K562 (cell line): ENCODE data around the gene ZNF582. TPM values are rescaled to one million over a fixed set of nuclear protein-coding genes. Genes with fewer than 3 reads are reported as not detected.

Experiments
- GATAD2A ChIP-seq: fragments of 450-650 bp; IDR thresholded peaks from 2 replicates; pipeline ENCODE4 v1.6.1; 2017
- IFI16 ChIP-seq: fragments of 250-450 bp; sonication (Bioruptor Pico); IDR thresholded peaks from 2 replicates; pipeline ENCODE4 v2.1.2; 2022; ENCODE audit warnings: mild to moderate bottlenecking, inconsistent platforms
- LCOR ChIP-seq: sonication (generic); formaldehyde crosslinking; IDR thresholded peaks from 2 replicates; pipeline ENCODE4 v1.8.0; 2022; ENCODE audit warnings: mild to moderate bottlenecking, missing genetic modification reagents
- MYBL2 ChIP-seq, 2 experiments: fragments of 450-650 bp in 1 of 2; sonication (generic) in 1 of 2; formaldehyde crosslinking in 1 of 2; IDR thresholded peaks; 2 replicates each; pipeline versions ENCODE4 v1.6.1 to v1.8.1; 2017 to 2022; ENCODE audit warnings: borderline replicate concordance in 1 of 2, inconsistent platforms in 1 of 2, low read depth in 1 of 2, mild to moderate bottlenecking in 1 of 2, missing genetic modification reagents in 1 of 2, moderate library complexity in 1 of 2
- RBM17 ChIP-seq: fragments of 200-400 bp; formaldehyde crosslinking; IDR thresholded peaks from 2 replicates; pipeline ENCODE4 v1.6.1; 2017; ENCODE audit warnings: low read depth, mild to moderate bottlenecking, low read length, borderline replicate concordance
- REST ChIP-seq, 2 experiments: fragments of 450-650 bp; formaldehyde crosslinking in 1 of 2; IDR thresholded peaks; 2 replicates each; pipeline versions ENCODE4 v1.4.0 to v1.6.1; 2014 to 2020; ENCODE audit warnings: mild to moderate bottlenecking in 2 of 2, borderline replicate concordance in 1 of 2, low read depth in 1 of 2
- SIX5 ChIP-seq, 2 experiments: IDR thresholded peaks; 2 replicates each; pipeline ENCODE4 v1.6.1; 2011; ENCODE audit warnings: low read length in 2 of 2, borderline replicate concordance in 1 of 2, low read depth in 1 of 2, mild to moderate bottlenecking in 1 of 2, moderate library complexity in 1 of 2; ENCODE audit not compliant: insufficient read depth in 1 of 2
- THRAP3 ChIP-seq: fragments of 450-650 bp; IDR thresholded peaks from 2 replicates; pipeline ENCODE4 v1.6.1; 2016; ENCODE audit warnings: mild to moderate bottlenecking, inconsistent platforms, borderline replicate concordance
- YBX1 ChIP-seq: fragments of 450-650 bp; IDR thresholded peaks from 2 replicates; pipeline ENCODE4 v1.7.1; 2016; ENCODE audit warnings: mild to moderate bottlenecking
- ZNF12 ChIP-seq: sonication (generic); formaldehyde crosslinking; IDR thresholded peaks from 2 replicates; pipeline ENCODE4 v1.4.0; 2020; ENCODE audit warnings: mild to moderate bottlenecking, missing genetic modification reagents
- ZNF592 ChIP-seq: fragments of 450-650 bp; IDR thresholded peaks from 2 replicates; pipeline ENCODE4 v1.6.1; 2017; ENCODE audit warnings: antibody characterized with exemption, mild to moderate bottlenecking
- ZNF696 ChIP-seq: fragments of 250-450 bp; sonication (Bioruptor Pico); conservative IDR thresholded peaks from 2 replicates; pipeline ENCODE4 v1.4.0; 2020; ENCODE audit warnings: mild to moderate bottlenecking, moderate library complexity
- polyA plus RNA-seq, 8 experiments: library from polyadenylated mRNA; depleted of rRNA in 4 of 8; stranded (reverse) in 5 of 8; unstranded in 3 of 8; fragments of >200 nt; fragmentation: Nextera tagmentation in 2 of 8; fragmentation: Illumina TruSeq in 1 of 8; extraction: Ambion mirVana in 2 of 8; extraction: Trizol in 1 of 8; gene quantifications; 2 replicates each; pipeline versions ENCODE4 v1.2.1 to v1.2.3, GENCODE V29; 2011 to 2014; ENCODE audit warnings: inconsistent platforms in 1 of 8, missing spikeins in 1 of 8
- total RNA-seq, 7 experiments: library from RNA; depleted of rRNA in 6 of 7; stranded (reverse); fragments of >200 nt in 6 of 7; fragmentation: Illumina TruSeq in 2 of 7; extraction: Trizol in 2 of 7; gene quantifications; 2 replicates each; pipeline versions ENCODE4 v1.2.1 to v1.2.3, GENCODE V29; 2011 to 2021; ENCODE audit warnings: low replicate concordance in 1 of 7

ZNF582 gene
- total and polyA plus RNA-seq, 9 of the 15 experiments (the other 6 are each of a cell fraction or from before 2014, with no cell fraction given) = 0.72 to 3.3 (median 1.6) TPM

GRCh38 chr19:56403764-56404704 is 10.7 kb upstream of the ZNF582 start, which contains the start of gene ZNF583 (continued):
- TF ChIP-seq ZNF592 (0 out of 2 replicates have a peak, but pooled peaks have one; percentile 50), ZNF12 (CRISPR knock-in tag) (0 out of 2 replicates have a peak, but pooled peaks have one; percentile 54), ZNF696 (CRISPR knock-in tag) (no peak), GATAD2A (no peak), THRAP3 (no peak), LCOR (CRISPR knock-in tag) (0 out of 2 replicates have a peak, but pooled peaks have one; percentile 17), REST (IDR thresholded peaks at IDR 0.05; ENCODE audit: borderline replicate concordance) (no peak), REST (CRISPR knock-in tag; IDR thresholded peaks at IDR 0.05; ENCODE audit: low read depth) (peak; percentile 51; the same call in 1 of the 2 replicates), SIX5 (IDR thresholded peaks at IDR 0.05; ENCODE audit: borderline replicate concordance in 1 of 2, insufficient read depth in 1 of 2, low read depth in 1 of 2, low read length in 2 of 2) (peak; percentile 62; a peak in 3 of 4 replicates), RBM17 (no peak), MYBL2 (IDR thresholded peaks at IDR 0.05; ENCODE audit: low read depth) (no peak), MYBL2 (CRISPR knock-in tag; IDR thresholded peaks at IDR 0.05; ENCODE audit: borderline replicate concordance) (no peak), YBX1 (no peak), IFI16 (CRISPR knock-in tag) (no peak)
